ENCODE measurements around the gene AOPEP.
"Not testable (repeated sequence)": the region's sequence is repeated elsewhere in the genome, so short reads cannot be mapped to it uniquely, and the experiment has no call there.

Gene AOPEP

GRCh38 chr9:94870793-94871558 lies 144.5 kb downstream of the AOPEP start:
- DNase-seq, result no peak

- DNase-seq, result no peak
Observed at GRCh38 chr9:94872083-94872833, 145.8 kb downstream of the AOPEP start.

GRCh38 chr9:94872891-94873511 lies 146.5 kb downstream of the AOPEP start:
- DNase-seq, result no peak

- DNase-seq, result no peak
Observed at GRCh38 chr9:94874316-94874715, 147.8 kb downstream of the AOPEP start.

- DNase-seq, result no peak
Observed at GRCh38 chr9:94875300-94876020, 149.0 kb downstream of the AOPEP start.

GRCh38 chr9:94878804-94879203 lies 152.3 kb downstream of the AOPEP start:
- not testable (repeated sequence) for DNase-seq

GRCh38 chr9:94879230-94879629 lies 152.7 kb downstream of the AOPEP start:
- DNase-seq, result no peak

GRCh38 chr9:94881023-94881422 lies 154.5 kb downstream of the AOPEP start:
- no peak for DNase-seq

GRCh38 chr9:94881454-94881853 lies 155.0 kb downstream of the AOPEP start:
- DNase-seq, result no peak

- DNase-seq, result no peak
Observed at GRCh38 chr9:94881940-94882339, 155.4 kb downstream of the AOPEP start.

GRCh38 chr9:94882966-94883641 lies 156.6 kb downstream of the AOPEP start:
- no peak for DNase-seq

GRCh38 chr9:94885854-94886447 lies 159.5 kb downstream of the AOPEP start:
- no peak for DNase-seq

GRCh38 chr9:94887721-94888120 lies 161.2 kb downstream of the AOPEP start:
- no peak for DNase-seq

- DNase-seq, result no peak
Observed at GRCh38 chr9:94888775-94889174, 162.3 kb downstream of the AOPEP start.

GRCh38 chr9:94889628-94890027 lies 163.1 kb downstream of the AOPEP start:
- DNase-seq, result no peak

GRCh38 chr9:94891183-94891582 lies 164.7 kb downstream of the AOPEP start:
- DNase-seq, result no peak

GRCh38 chr9:94892675-94893074 lies 166.2 kb downstream of the AOPEP start:
- DNase-seq, result no peak

- no peak for DNase-seq
Observed at GRCh38 chr9:94894094-94894699, 167.7 kb downstream of the AOPEP start.

GRCh38 chr9:94895668-94896067 lies 169.2 kb downstream of the AOPEP start:
- DNase-seq, result no peak

- DNase-seq, result no peak
Observed at GRCh38 chr9:94896512-94896911, 170.0 kb downstream of the AOPEP start.

GRCh38 chr9:94899464-94900221 lies 173.1 kb downstream of the AOPEP start:
- no peak for DNase-seq

Data from C1 segment of cervical spinal cord (tissue), 14 donors.